HG03432 (cell line): Measurements from ENCODE around the gene AIG1.
"Not testable (repeated sequence)": the region's sequence is repeated elsewhere in the genome, so short reads cannot be mapped to it uniquely, and the experiment has no call there.

Experiments used
- ATAC-seq: cut with Tn5 transposase; IDR thresholded peaks from one replicate; pipeline ENCODE4 v1.9.1; 2021; ENCODE audit warnings: mild to moderate bottlenecking, moderate library complexity; ENCODE audit not compliant: unreplicated experiment

AIG1 gene

DNA sequence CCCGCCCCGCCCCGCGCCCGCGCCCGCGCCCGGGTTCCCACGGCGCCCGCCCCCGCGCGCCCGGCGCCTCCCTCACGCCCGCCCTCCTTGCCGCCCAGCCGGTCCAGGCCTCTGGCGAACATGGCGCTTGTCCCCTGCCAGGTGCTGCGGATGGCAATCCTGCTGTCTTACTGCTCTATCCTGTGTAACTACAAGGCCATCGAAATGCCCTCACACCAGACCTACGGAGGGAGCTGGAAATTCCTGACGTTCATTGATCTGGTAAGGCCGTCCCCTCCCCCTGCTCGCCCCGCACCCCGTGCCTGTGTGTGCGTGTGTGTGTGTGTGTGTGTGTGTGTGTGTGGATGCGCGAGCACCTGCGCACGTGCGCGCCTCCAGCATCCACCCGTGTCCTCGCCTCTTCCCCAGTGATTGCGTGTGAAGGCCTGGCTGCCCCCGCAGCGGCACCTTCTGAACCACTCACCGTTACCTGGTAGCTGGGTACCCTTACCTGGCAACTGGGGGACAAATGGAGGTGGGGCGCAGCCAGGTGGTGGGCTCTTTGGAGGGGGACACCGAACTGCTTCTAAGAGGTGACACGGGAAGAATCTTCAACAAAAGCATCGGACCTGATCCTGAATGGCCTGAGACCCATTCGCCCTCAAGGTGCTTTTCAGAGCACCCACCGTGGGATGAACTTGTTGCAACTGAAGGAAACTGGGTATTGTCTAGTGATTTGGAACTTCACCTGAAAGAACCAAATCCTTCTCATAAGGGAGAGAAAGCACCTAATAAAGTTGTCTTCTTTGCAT is at the start of gene AIG1:
AIG1 (plus strand) TSS at position 84 of the 791 bp plus-strand sequence; CDS start at position 121, 37 bp downstream.
- peak; percentile 78 for ATAC-seq

- peak; percentile 76 for ATAC-seq
Observed at GRCh38 chr6:143014764-143015163, 45.9 kb upstream of the AIG1 start.

DNA sequence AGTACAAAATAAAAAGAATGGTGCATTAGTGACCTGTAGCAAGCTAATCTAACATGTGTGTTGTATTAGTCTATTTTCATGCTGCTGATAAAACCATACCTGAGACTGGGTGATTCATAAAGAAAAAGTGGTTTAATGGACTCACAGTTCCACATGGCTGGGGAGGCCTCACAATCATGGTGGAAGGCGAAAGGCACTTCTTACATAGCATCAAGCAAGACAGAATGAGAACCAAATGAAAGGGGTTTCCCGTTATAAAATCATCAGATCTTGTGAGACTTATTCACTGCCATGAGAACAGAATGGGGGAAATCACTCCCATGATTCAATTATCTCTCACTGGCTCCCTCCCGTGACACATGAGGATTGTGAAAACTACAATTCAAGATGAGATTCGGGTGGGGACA is 45.4 kb upstream of the AIG1 start:
- ATAC-seq: peak; percentile 66

DNA sequence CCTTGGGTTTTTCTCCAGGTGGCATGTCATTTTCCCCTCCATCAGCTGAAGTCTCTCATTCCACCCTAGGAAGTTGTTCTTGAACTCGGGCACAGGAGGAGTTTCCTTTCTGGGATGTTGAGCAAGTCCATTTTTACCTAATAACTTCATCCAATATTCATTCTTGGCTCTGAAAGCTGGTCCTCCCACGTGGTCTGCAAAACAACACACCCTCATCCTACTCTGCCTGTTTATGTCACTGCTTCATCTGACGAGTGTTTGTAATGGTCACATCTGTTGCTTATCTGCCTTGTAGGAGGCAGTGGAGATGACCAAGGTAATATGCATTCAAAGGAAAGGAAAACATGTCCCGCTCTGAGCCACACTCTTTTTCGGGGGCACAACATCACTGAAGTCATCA is 41.7 kb upstream of the AIG1 start:
- no peak for ATAC-seq

GRCh38 chr6:143020862-143021261 is 39.8 kb upstream of the AIG1 start:
- ATAC-seq: not testable (repeated sequence)

DNA sequence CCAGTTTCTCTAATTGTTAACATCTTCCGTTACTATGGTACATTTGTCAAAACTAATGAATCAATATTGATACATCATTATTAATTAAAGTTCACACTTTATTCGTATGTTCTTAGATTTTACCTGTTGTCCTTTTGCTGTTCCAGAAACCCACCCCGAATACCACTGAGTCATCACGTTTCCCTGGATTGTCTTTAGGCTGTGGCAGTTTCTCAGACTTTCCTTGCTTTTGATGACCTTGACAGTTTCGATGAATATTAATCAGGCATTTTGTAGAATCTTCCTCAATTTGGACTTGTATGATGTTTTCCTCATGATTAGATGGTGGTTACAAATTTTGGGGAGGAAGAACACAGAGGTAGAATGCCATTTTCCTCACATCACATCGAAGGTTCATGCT is 39.1 kb upstream of the AIG1 start:
- ATAC-seq: no peak

DNA sequence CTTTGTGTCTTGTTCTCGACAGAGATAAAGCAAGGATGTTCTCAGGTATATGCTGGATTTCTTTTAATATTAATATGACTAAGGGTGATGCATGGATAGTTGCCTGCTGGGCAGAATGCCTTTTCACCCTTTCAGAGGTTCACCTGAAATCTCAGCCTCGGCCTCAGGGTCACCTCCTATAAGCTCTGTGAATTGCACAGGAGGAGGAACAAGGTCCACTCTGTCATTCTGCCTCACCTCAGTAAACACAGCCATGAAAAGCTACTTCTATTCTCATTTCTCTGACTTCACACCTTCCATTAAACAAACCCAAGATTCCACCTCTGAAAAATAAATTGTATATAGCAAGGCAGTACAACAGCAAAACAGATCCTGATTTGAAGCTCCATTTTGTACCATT is 38.1 kb upstream of the AIG1 start:
- ATAC-seq: no peak

GRCh38 chr6:143023695-143024094 is 37.0 kb upstream of the AIG1 start:
- no peak for ATAC-seq

DNA sequence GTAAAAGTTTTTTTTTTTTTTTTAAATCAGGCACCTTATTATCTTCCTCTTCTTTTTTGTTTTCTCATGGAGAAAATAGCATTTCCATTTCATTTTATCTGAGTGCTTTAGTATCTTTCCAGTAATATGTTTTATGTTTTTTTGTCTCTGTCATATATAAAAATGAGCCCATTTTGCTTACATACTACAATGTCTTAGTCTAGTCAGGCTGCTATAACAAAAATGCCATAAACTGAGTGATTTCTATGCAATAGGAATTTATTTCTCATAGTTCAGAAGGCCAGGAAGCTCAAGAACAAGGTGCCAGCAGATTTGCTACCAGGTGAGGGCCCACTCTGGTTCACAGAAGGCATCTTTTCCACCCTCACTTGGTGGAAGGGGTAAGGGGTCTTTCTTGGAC is 35.7 kb upstream of the AIG1 start:
- no peak for ATAC-seq

- ATAC-seq: no peak
Observed at GRCh38 chr6:143026696-143027449, 33.8 kb upstream of the AIG1 start.

DNA sequence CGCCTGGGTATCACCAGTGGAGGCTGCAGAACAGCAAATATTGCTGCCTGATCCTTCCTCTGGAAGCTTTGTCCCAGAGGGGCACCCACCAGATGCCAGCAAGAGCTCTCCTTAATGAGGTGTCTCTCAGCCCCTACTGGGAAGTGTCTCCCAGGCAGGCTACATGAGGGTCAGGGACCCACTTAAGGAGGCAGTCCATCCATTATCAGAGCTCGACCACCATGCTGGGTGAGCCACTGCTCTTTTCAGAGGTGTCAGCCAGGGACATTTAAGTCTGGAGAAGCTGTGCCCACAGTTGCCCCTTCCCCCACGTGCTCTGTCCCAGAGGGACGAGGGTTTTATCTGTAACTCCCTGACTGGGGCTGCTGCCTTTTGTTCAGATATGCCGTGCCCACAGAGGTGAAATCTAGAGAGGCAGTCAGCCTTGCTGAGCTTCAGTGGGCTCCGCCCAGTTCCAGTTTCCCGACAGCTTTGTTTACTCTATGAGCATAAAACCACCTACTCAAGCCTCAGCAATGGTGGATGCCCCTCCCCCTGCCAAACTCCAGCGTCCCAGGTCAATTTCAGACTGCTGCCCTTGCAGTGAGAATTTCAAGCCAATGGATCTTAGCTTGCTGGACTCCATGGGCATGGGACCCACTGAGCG is 25.9 kb upstream of the AIG1 start:
- no peak for ATAC-seq

GRCh38 chr6:143037470-143037869 is 23.2 kb upstream of the AIG1 start:
- ATAC-seq: no peak

- ATAC-seq: no peak
Observed at GRCh38 chr6:143038833-143039232, 21.9 kb upstream of the AIG1 start.

- ATAC-seq: peak; percentile 70
Observed at GRCh38 chr6:143039548-143039947, 21.1 kb upstream of the AIG1 start.

GRCh38 chr6:143040018-143040417 is 20.7 kb upstream of the AIG1 start:
- no peak for ATAC-seq

GRCh38 chr6:143044345-143044744 is 16.3 kb upstream of the AIG1 start:
- not testable (repeated sequence) for ATAC-seq

DNA sequence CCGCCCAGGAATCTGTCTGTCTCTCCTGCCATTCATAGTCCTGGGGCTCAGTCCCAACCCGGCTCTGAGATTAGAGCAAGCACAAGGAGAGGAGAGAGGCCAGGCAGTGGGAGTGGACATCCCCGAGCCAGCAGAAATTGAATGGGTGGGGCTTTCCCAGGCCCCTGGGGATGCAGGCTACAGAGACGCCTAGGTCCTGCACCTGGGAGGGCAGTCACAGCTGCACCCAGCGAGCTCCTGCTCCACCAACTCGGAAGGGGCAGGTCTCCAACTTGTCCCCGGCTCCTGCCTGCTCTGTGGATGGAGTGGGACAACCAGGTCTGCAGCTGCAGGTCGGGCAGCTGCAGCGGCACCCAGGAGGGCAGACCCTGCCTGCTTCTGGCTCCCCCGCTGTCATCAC is 11.1 kb upstream of the AIG1 start:
- no peak for ATAC-seq

- no peak for ATAC-seq
Observed at GRCh38 chr6:143050509-143050908, 10.2 kb upstream of the AIG1 start.

DNA sequence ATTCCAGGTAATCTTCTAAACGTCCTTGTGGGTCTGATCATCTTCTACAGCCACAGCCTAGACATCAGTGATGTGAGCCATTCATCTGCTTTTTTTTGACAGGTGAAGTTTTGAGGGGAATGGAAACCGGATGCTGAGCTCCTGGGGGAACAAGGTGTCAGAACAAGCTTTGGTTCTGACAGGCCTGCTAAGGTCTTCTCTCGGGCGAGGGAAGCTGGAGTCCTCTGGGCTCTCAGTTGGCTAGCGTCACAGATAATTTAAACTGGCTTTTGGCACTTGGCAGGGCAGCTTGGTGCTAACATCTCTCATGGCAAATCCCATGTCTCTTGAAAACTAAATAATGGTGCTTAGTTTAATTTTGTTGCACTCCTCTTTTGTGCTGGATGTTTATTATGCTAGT is 8.4 kb upstream of the AIG1 start:
- ATAC-seq: no peak

- no peak for ATAC-seq
Observed at GRCh38 chr6:143053856-143054255, 6.8 kb upstream of the AIG1 start.

DNA sequence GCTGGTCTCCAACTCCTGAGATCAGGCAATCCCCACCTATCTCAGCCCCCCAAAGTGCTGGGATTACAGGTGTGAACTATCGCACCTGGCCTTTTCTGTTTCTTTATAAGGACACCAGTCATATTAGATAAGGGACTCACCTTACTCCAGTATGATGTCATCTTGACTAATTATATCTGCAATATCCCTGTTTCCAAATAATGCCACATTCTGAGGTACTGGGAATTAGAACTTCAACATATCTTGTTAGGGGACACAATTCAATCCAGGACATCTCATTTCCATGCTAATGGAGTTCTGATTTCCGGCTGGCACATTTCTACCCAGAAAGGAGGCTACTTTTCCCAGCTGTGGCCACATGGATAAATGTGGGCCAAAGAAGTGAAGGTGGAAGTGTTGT is 6.4 kb upstream of the AIG1 start:
- no peak for ATAC-seq

GRCh38 chr6:143055213-143055612 is 5.5 kb upstream of the AIG1 start:
- ATAC-seq: no peak
